C4-2B (cell line): ENCODE results near the gene SLC6A2.

Source experiments
- CTCF ChIP-seq: fragments of 450-650 bp; conservative IDR thresholded peaks from 2 replicates; pipeline ENCODE4 v1.5.1; 2017; ENCODE audit warnings: mild to moderate bottlenecking
- ZFX ChIP-seq: fragments of 450-650 bp; IDR thresholded peaks from 2 replicates; pipeline ENCODE4 v1.6.1; 2017

- TF ChIP-seq CTCF (no peak), ZFX (no peak)
Measured at GRCh38 chr16:55706739-55707384, 51.1 kb downstream of the SLC6A2 start.
